Activated CD8-positive, alpha-beta memory T cell treated with anti-CD3 and anti-CD28 coated beads, Interleukin-2, amount 50 U/mL, for 48 hours (primary cell): ENCODE results near the gene ANXA3.
"Not testable (repeated sequence)": the region's sequence is repeated elsewhere in the genome, so short reads cannot be mapped to it uniquely, and the experiment has no call there.

Source experiments
- DNase-seq: peaks from one replicate; pipeline ENCODE4 v3.0.0-alpha.2; 2020

Gene ANXA3

GRCh38 chr4:78544678-78545077, 6.9 kb upstream of the ANXA3 start:
- no peak for DNase-seq

GRCh38 chr4:78545275-78546246, 6.0 kb upstream of the ANXA3 start:
- no peak for DNase-seq

- not testable (repeated sequence) for DNase-seq
These were observed 3.7 kb upstream of the ANXA3 start for GRCh38 chr4:78547899-78548298.

GRCh38 chr4:78548889-78549288, 2.7 kb upstream of the ANXA3 start:
- not testable (repeated sequence) for DNase-seq

- no peak for DNase-seq
These were observed 946 bp downstream of the ANXA3 start for GRCh38 chr4:78552389-78553042.

GRCh38 chr4:78553043-78553396, 1.4 kb downstream of the ANXA3 start:
- no peak for DNase-seq

GRCh38 chr4:78553529-78554060, 2.0 kb downstream of the ANXA3 start:
- no peak for DNase-seq

- no peak for DNase-seq
These were observed 5.1 kb downstream of the ANXA3 start for GRCh38 chr4:78556665-78557064.

GRCh38 chr4:78557841-78558240, 6.3 kb downstream of the ANXA3 start:
- no peak for DNase-seq

- DNase-seq = no peak
These were observed 6.8 kb downstream of the ANXA3 start for GRCh38 chr4:78558410-78558809.

GRCh38 chr4:78560296-78560963, 8.9 kb downstream of the ANXA3 start:
- DNase-seq = no peak

GRCh38 chr4:78561677-78562076, 10.1 kb downstream of the ANXA3 start:
- no peak for DNase-seq

GRCh38 chr4:78562687-78563086, 11.1 kb downstream of the ANXA3 start:
- no peak for DNase-seq

GRCh38 chr4:78565971-78566372, 14.4 kb downstream of the ANXA3 start:
- no peak for DNase-seq

- no peak for DNase-seq
These were observed 15.4 kb downstream of the ANXA3 start for GRCh38 chr4:78566834-78567499.

- no peak for DNase-seq
These were observed 16.0 kb downstream of the ANXA3 start for GRCh38 chr4:78567500-78568060.

GRCh38 chr4:78568640-78569305, 17.2 kb downstream of the ANXA3 start:
- DNase-seq = no peak

GRCh38 chr4:78569306-78569821, 17.8 kb downstream of the ANXA3 start:
- no peak for DNase-seq

- no peak for DNase-seq
These were observed 18.5 kb downstream of the ANXA3 start for GRCh38 chr4:78570117-78570516.

- no peak for DNase-seq
These were observed 20.2 kb downstream of the ANXA3 start for GRCh38 chr4:78571804-78572203.

GRCh38 chr4:78578674-78579425, 27.3 kb downstream of the ANXA3 start:
- no peak for DNase-seq
